Right lobe of liver (tissue), 4 donors: ENCODE data around the gene TASOR.

ENCODE experiments used
- POLR2A ChIP-seq: fragments of 450-650 bp; IDR thresholded peaks from one replicate; pipeline ENCODE4 v1.6.1; 2017; ENCODE audit warnings: antibody characterized with exemption, mild to moderate bottlenecking
- TF ChIP-seq, protein P1 (sequence below), 4 donors: fragments of 200-600 bp in 3 of 4; fragments of 450-650 bp in 1 of 4; IDR thresholded peaks; one replicate each; pipeline versions ENCODE4 v1.5.1 to v1.8.0; 2016 to 2022; ENCODE audit warnings: antibody characterized with exemption in 4 of 4, mild to moderate bottlenecking in 2 of 4
- donor health status: DM: no; HTN: no; CAD: no.
- donor health status: DM: no; HTN: no; CAD: no.
- donor health status: DM: no; HTN: yes; CAD: no.

DNA sequence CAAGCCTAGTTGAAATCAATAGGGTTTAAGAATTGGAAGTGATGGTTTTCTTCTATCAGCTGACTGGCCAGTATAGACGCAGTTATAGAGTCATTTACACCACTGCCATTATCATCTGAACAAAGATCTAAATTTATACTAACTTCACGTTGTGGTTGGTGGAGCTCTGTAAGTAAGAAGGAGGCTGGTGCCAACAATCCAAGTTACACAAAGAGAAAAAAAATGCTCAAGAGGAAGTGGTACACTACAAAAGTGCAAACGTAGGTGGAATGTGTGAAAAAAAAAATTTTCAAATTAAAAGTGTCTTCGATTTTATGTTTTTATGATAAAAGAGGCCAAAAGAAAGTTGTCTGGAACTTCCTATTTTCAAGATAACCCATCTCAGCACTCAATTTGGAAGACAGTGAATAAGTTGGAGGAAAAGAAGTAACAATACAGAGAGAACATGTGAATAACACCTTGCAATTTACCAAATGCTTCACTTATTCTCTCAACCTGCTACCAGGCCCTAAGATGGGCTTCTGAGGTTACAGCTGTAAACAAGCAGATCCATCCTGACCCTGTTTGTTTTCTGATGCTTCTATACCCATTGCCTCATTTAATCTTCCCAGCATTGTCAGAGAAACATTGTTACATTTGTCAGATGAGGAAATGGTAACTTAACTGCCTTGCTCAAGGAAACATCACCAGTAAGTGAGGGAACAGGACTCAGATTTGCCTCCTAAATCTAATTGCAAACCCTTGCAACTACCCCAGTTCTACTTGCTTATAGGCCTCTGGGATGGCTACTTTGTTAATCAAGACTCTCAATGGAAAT, 12.0 kb upstream of the TASOR start:
- TF ChIP-seq, protein P1, sequence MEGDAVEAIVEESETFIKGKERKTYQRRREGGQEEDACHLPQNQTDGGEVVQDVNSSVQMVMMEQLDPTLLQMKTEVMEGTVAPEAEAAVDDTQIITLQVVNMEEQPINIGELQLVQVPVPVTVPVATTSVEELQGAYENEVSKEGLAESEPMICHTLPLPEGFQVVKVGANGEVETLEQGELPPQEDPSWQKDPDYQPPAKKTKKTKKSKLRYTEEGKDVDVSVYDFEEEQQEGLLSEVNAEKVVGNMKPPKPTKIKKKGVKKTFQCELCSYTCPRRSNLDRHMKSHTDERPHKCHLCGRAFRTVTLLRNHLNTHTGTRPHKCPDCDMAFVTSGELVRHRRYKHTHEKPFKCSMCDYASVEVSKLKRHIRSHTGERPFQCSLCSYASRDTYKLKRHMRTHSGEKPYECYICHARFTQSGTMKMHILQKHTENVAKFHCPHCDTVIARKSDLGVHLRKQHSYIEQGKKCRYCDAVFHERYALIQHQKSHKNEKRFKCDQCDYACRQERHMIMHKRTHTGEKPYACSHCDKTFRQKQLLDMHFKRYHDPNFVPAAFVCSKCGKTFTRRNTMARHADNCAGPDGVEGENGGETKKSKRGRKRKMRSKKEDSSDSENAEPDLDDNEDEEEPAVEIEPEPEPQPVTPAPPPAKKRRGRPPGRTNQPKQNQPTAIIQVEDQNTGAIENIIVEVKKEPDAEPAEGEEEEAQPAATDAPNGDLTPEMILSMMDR (IDR thresholded peaks at IDR 0.05): no peak
- TF ChIP-seq POLR2A: no peak
